Testis (tissue), 2 donors: ENCODE measurements around the gene COMMD2.

ENCODE experiments used
- POLR2A ChIP-seq: fragments of 450-650 bp; IDR thresholded peaks from one replicate; pipeline ENCODE4 v1.6.1; 2017; ENCODE audit warnings: antibody characterized with exemption, mild to moderate bottlenecking, moderate library complexity
- TF ChIP-seq, protein P1 (sequence below), 3 experiments: fragments of 450-650 bp in 2 of 3; fragments of 200-600 bp in 1 of 3; sonication (generic) in 1 of 3; IDR thresholded peaks; one replicate each; pipeline ENCODE4 v1.5.1; 2016 to 2019; ENCODE audit warnings: antibody characterized with exemption in 3 of 3, mild to moderate bottlenecking in 2 of 3, moderate library complexity in 1 of 3

DNA sequence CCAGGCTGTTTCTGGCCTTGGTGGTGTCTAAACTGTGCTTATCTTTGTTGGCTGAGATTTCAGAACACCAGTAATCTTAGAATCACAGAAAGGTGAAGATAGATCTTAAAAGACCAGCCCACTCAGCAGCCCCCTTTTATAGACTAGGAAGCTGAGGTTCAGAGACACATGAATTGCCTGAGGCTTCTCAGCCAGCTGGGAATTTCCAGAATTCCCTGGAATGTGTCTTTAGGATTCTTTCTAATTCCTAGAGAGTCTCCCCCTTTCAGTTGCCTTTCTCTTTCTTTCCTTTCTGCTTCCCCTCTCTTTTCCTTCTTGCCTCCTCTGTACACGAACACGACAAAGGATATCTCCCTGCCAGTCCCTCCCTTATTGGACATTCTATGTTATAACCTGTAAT, 20.6 kb upstream of the COMMD2 start:
- TF ChIP-seq, protein P1, sequence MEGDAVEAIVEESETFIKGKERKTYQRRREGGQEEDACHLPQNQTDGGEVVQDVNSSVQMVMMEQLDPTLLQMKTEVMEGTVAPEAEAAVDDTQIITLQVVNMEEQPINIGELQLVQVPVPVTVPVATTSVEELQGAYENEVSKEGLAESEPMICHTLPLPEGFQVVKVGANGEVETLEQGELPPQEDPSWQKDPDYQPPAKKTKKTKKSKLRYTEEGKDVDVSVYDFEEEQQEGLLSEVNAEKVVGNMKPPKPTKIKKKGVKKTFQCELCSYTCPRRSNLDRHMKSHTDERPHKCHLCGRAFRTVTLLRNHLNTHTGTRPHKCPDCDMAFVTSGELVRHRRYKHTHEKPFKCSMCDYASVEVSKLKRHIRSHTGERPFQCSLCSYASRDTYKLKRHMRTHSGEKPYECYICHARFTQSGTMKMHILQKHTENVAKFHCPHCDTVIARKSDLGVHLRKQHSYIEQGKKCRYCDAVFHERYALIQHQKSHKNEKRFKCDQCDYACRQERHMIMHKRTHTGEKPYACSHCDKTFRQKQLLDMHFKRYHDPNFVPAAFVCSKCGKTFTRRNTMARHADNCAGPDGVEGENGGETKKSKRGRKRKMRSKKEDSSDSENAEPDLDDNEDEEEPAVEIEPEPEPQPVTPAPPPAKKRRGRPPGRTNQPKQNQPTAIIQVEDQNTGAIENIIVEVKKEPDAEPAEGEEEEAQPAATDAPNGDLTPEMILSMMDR (IDR thresholded peaks at IDR 0.05): no peak
- TF ChIP-seq POLR2A: no peak
